Ovary (tissue), 9 donors: ENCODE results near the gene MED22. TPM values are rescaled to one million over a fixed set of nuclear protein-coding genes. Genes with fewer than 3 reads are reported as not detected.
A peak's percentile ranks its signal among the peaks of the same experiment; 100 is the strongest.

Experiments
- DNase-seq, 5 donors: peaks; one replicate each; pipeline ENCODE4 v3.0.0-alpha.2; 2019 to 2020
- H3K27ac ChIP-seq, 2 donors: fragments of 200-600 bp; one replicate each; pipeline versions ENCODE4 v1.5.1 to v1.8.0; 2019 to 2022
- H3K27me3 ChIP-seq: fragments of 200-600 bp; one replicate; pipeline ENCODE4 v1.8.0; 2022
- H3K36me3 ChIP-seq: fragments of 200-600 bp; sonication (generic); one replicate; pipeline ENCODE4 v1.5.1; 2019
- H3K4me1 ChIP-seq: one replicate; pipeline ENCODE4 v1.8.1; 2013; ENCODE audit warnings: mild to moderate bottlenecking, moderate library complexity; ENCODE audit not compliant: insufficient read depth
- H3K4me3 ChIP-seq: fragments of 200-600 bp; sonication (generic); one replicate; pipeline ENCODE4 v1.5.1; 2017
- H3K9me3 ChIP-seq, 2 donors: fragments of 200-600 bp in 1 of 2; sonication (generic) in 1 of 2; one replicate each; pipeline versions ENCODE4 v1.5.1 to v1.8.1; 2013 to 2019; ENCODE audit warnings: mild to moderate bottlenecking in 1 of 2, moderate library complexity in 1 of 2
- CTCF ChIP-seq, 3 donors: fragments of 450-650 bp in 2 of 3; fragments of 200-600 bp in 1 of 3; IDR thresholded peaks; one replicate each; pipeline versions ENCODE4 v1.5.1 to v1.8.0; 2016 to 2022; ENCODE audit warnings: antibody characterized with exemption in 3 of 3, mild to moderate bottlenecking in 1 of 3
- EP300 ChIP-seq: sonication (generic); formaldehyde crosslinking; IDR thresholded peaks from one replicate; pipeline ENCODE4 v1.6.1; 2017; ENCODE audit warnings: antibody characterized with exemption
- POLR2A ChIP-seq: fragments of 450-650 bp; IDR thresholded peaks from one replicate; pipeline ENCODE4 v1.6.1; 2017; ENCODE audit warnings: antibody characterized with exemption, mild to moderate bottlenecking, moderate library complexity
- WGBS, 3 donors: extraction: QIAGEN DNeasy Blood & Tissue Kit in 1 of 3; methylation state at CpG; one replicate each; pipeline versions ENCODE4 v1.1.5 to v1.1.7; 2013 to 2017; 5-methylcytosine and 5-hydroxymethylcytosine counted together
- intact Hi-C, 4 donors: fragments of 100-400 bp; cut with DNase I; formaldehyde crosslinking; loops; one replicate each; pipeline versions ENCODE4 v1.11.0 to v1.15.1; 2022 to 2023
- polyA plus RNA-seq, 2 donors: library from polyadenylated mRNA; stranded (reverse); fragments of 200-250 nt in 1 of 2; fragments of 350-450 nt in 1 of 2; fragmentation: Illumina TruSeq in 1 of 2; extraction: RNeasy Lipid Tissue Mini Kit (QIAGEN cat#74804) in 1 of 2; gene quantifications; one replicate each; pipeline ENCODE4 v1.2.3, GENCODE V29; 2013 to 2014
- total RNA-seq, 7 donors: library from RNA; depleted of rRNA in 2 of 7; stranded (reverse); fragments of >200 nt in 2 of 7; fragmentation: NEBNext Ultra II Directional in 3 of 7; extraction: Animal tissue kit (Norgen Biotek cat#: 25700) in 3 of 7; gene quantifications; one replicate each; pipeline versions ENCODE4 v1.1.0 to v1.2.4, GENCODE V29; 2016 to 2023
- donor health status: DM: no; HTN: no; CAD: no; lungs with moderate emphysema.
- donor health status: DM: no; HTN: no; CAD: no.
- donor health status: Bipolar disorder and iron deficiency.
- donor health status: DM: yes; HTN: yes; CAD: no.
- donor health status: DM: no; HTN: no; CAD: no.
- donor health status: DM: yes; HTN: yes; CAD: no.

Gene MED22
- total and polyA plus RNA-seq, 9 donors: 8.3 to 43.8 (median 27.3) TPM

- intact Hi-C loops: no loop called here
- H3K4me3 ChIP-seq: peak overlapping the region; percentile 90
- 0 to 1% (median 0%) methylated on average over 33 to 41 of the region's 41 CpGs for WGBS, 3 donors
- H3K27me3 ChIP-seq: no peaks in the 10 kb centered on the region
- H3K9me3 ChIP-seq: no peaks in the 10 kb centered on the region
- H3K4me1 ChIP-seq: peaks cover 5% of the 10 kb centered on the region
- H3K27ac ChIP-seq: peak overlapping the region; percentile 77 to 87
- TF ChIP-seq EP300 (no peak), POLR2A (no peak), CTCF (IDR thresholded peaks at IDR 0.05) (no peak)
- no peaks in the 10 kb centered on the region for H3K36me3 ChIP-seq
- DNase-seq: peak; percentile 34 to 70 (median 62)
These were observed 381 bp downstream of the MED22 start for GRCh38 chr9:133347515-133347984.

GRCh38 chr9:133346021-133346785, 1.7 kb downstream of the MED22 start:
- Histone ChIP-seq H3K9me3 (no peaks in the 10 kb centered on the region), H3K27ac (peak overlapping the region in 1 of 2 donors; percentile 77), H3K36me3 (no peaks in the 10 kb centered on the region), H3K4me1 (peaks cover 5% of the 10 kb centered on the region), H3K27me3 (no peaks in the 10 kb centered on the region), H3K4me3 (peak overlapping the region; percentile 90)
- intact Hi-C loops: no loop called here
- peak in 2 of 5 donors; percentile 40 to 63 for DNase-seq
- 60 to 64% (median 61%) methylated on average over 15 of the region's 15 CpGs for WGBS, 3 donors
- TF ChIP-seq EP300: no peak
- TF ChIP-seq POLR2A: no peak
- no peak for TF ChIP-seq CTCF (IDR thresholded peaks at IDR 0.05)

GRCh38 chr9:133345596-133345995, 2.3 kb downstream of the MED22 start:
- Histone ChIP-seq H3K4me3 (no peak overlapping the region), H3K27me3 (no peaks in the 10 kb centered on the region), H3K9me3 (no peaks in the 10 kb centered on the region), H3K4me1 (peaks cover 5% of the 10 kb centered on the region), H3K27ac (no peak overlapping the region), H3K36me3 (no peaks in the 10 kb centered on the region)
- intact Hi-C loops: no loop called here
- DNase-seq: no peak
- 85 to 89% (median 88%) methylated on average over 6 of the region's 6 CpGs for WGBS, 3 donors
- TF ChIP-seq CTCF (IDR thresholded peaks at IDR 0.05): no peak
- no peak for TF ChIP-seq POLR2A
- TF ChIP-seq EP300: no peak

- intact Hi-C loops: no loop called here
- whole genome bisulfite sequencing, 3 donors: 90 to 93% (median 92%) methylated on average over 12 of the region's 12 CpGs
- no peak overlapping the region for H3K4me3 ChIP-seq
- no peak for DNase-seq
- no peaks in the 10 kb centered on the region for H3K9me3 ChIP-seq
- peaks cover 5% of the 10 kb centered on the region for H3K4me1 ChIP-seq
- no peaks in the 10 kb centered on the region for H3K27me3 ChIP-seq
- no peak for TF ChIP-seq POLR2A
- TF ChIP-seq CTCF (IDR thresholded peaks at IDR 0.05): no peak
- TF ChIP-seq EP300: no peak
- no peak overlapping the region for H3K27ac ChIP-seq
- no peaks in the 10 kb centered on the region for H3K36me3 ChIP-seq
These were observed 3.0 kb downstream of the MED22 start for GRCh38 chr9:133344979-133345378.
